GM04503 (cell line): ENCODE measurements around the gene TEX29.

Experiments
- DNase-seq: peaks from one replicate; pipeline ENCODE4 v3.0.0-alpha.2; 2012; ENCODE audit warnings: low read depth

Gene TEX29

GRCh38 chr13:111319998-111320911 lies at the start of gene TEX29:
TEX29 (plus strand) TSS chr13:111320642; CDS start chr13:111320891, 249 bp downstream.
- DNase-seq: no peak

DNA sequence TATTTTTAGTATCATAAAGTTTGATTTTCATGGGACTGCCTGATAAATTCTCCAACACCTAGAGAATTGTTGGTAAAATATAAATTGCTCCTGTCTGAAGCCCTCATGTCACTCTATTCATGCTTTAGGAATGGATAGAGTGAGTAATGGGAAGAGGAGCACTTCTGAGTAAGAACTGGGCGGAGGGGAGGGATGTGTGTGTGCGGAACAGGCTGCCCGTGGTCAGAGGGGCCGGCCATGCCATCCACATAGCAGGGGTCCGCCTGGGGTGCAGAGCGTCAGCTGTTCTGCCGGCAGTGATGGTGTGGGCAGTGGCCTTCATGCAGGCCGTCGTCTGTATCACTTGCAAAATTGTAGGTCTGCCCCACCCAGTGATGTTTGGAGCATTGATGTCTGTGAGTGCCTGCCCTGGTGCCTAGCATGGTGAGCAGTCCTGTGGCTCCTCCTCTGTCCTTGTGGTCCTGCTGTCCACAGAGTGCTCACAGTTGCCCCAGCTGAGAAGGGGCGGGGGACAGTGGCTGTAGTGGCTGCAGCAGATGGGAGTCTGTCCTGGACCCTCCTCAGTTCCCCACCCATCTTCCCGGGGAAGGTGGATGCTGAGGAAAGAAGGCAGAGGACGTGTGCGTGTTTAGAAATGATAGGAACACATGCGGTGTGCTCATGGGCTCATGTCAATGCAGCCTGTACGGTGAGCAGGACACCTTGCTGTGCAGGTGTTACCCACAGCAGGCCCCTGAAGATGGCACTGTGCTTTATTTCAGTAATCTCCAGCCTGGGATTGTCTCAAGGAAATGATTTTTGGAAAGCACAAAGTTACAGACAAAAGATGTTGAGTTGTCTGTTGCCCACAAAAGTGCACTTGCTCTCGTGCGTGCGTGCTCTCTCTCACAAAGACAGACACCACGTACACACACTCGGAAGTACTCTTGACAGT lies 49.4 kb upstream of the TEX29 start:
- DNase-seq: no peak

DNA sequence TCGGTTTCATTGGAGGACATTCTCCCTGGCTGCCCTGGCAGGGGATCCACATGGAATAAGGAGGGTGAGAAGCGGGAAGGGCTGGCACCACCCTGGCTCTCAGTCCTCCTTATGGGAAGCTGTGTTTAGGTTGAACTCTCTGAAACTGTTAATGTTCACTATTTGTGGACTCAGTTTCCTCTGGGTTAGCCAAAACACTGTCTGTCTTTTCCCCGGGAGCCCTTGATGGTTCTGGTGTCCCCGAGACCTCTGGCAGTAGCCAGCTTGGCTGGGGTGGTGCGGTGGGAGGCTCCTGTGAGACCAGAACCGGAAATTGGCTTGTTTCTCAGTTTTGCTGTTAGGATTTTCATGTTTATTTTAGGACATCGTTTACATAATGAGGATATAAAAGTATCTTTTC lies 48.3 kb upstream of the TEX29 start:
- no peak for DNase-seq

- DNase-seq: no peak
Observed at GRCh38 chr13:111275382-111275781, 45.1 kb upstream of the TEX29 start.

GRCh38 chr13:111275995-111276618 lies 44.3 kb upstream of the TEX29 start:
- no peak for DNase-seq

DNA sequence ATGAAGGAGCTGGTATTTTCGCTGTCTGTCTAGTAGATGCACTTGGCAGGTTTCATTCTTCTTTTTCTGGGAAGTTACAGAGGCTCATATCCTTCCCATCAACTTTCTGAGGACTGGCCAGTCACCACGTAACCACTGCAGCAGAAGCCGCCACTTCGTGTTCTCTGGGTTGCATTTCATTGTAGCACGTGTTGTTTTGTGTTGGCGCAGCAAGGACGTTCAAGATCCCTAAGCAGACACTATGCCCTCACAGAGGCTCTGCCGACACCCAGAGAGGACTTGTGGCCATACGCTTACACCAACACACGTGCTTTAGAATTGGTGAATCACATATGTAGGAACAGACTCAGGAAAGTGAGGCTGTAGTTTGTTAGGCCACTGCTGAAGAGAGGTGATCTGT lies 42.2 kb upstream of the TEX29 start:
- DNase-seq: no peak

DNA sequence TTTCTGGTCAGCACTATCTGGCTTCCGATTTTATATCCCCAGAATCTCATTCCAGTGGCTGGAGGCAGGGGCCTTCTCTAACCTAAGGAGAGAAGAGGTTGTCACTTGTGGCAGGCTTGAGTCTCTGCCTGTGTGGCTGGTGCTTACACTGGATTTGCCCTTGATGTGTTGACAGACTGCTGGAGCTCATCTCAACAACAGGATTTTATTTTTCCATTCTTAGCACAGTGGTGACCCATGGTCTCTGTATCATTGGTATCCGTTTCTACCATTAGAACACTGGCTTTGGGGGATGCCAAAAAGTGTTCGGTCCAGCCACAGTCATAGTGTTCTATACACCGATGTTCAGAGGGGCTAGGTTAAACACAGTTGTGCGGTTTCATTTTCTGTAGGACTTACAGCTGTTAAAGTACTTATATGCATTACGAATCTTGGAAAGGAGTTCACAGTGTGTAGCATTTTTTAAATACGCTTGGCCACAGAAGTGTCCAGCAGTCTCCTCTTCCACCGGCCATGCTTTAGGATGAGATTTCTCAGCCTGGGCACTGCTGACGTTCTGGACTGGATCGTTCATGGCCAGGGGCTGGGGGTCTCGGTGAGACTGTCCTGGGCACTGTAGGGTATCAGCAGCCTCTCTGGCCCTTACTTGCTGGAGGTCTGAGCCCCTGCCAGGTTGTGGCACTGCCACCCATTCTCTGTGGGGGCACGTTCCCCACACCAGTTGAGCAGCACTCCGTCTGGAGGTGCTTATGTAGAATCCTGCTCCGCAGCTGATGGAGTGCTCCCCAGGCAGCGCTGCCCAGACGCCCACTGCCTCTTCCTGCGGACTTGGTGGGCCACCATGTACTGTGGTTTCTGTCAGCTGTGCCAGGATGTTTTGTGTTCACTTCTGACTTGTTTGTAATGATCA lies 41.4 kb upstream of the TEX29 start:
- DNase-seq: no peak

DNA sequence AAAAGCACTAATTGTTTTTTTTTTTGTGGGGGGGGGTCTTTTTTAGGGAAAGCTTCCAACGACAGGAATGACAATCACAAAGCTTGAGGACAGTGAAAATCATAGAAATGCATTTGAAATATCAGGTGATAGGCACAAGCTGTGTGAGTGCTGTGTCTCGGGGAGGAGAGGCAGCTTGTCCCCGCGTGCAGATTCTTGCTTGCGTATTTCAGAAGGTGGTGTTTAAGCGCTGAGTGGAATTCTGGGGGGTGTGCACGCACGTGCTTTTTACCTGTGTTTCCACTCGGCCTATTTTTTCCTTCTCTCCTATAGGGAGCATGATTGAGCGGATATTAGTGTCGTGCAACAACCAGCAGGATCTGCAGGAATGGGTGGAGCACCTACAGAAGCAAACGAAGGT lies 40.2 kb upstream of the TEX29 start:
- no peak for DNase-seq

DNA sequence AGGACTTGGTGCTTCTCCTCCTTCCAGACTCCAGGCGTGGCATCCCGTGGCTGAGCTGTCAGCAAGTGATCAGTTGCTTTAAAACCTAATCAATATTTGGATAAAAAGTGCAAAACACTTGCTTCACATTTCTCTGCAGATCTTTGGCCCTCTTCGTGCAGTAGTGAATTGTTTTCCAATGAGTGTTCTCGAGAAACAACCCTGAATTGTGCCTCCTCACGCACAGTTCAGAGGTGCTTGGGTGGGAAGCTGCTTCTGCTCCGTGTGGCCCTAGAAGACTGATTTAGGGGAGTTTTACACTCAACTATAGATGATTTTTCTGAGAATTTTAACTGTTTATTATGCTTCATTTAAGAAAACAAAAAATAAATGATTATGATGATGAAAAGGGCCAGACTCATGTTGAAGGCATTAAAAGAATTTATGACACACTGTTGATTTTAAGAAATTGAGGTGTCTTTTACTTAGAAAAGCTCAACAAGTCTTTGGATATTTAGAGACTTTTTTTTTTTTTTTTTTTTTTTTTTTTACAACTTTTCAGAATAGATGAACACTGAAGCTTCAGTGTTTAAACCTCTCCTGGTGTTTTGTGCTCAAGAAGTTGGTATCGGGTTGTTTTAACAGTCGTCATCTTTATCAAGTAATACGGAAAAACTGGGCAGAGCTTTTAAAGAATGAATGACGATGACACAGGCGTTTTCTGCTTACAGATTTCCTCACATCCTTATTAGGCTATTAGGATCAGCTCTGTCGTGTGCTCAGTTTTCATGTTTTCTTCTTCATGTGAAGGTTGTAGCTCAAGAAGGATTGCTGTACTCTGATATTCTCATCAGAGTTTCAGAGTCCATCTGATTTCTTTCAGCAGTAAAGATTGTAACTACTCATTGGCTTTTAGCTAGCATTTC lies 39.5 kb upstream of the TEX29 start:
- peak; percentile 3 for DNase-seq

DNA sequence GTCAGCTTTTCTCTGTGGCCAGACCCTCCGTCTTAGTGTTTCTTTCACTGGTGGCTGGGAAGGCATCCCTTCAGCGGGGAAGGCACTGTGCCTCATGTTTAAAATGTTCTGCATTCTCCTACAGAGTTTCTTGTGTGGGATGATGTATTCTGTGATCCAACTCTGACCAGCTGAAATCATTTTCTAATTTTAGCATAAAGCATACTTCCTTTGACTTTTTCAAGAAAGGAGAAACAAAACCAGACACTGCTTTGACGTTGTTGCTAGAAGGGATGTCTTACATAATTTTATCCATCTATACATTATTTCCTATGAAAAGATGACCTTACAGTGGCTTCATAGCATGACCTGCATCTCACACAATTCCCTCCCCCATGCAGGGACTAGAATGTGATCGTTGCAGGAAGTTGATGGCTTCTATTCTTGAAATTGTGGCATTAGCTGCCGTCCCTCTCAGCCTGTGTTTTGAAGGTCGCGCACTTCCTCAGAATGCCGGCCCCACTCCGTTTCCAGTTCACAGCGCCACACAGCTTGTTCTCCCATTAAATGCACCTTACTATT lies 38.6 kb upstream of the TEX29 start:
- peak; percentile 9 for DNase-seq

DNA sequence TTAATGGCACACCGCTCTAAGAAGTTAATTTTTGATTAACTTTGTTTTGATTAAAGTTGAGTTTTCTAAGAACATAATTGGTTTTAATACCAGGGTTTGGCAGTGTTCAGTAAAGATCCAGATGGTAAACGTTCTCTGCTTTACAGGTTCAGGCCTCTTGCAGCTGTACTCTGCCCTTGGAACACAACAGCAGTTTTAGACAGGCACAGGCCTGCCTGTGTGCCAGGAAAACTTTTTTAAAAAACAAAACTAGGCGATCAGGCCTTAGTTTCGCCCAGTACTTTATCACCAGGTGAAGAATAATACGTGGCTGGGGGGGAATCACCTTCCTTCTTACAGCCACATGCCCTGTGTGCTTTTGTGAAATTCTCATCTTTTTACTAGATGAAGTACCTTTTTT lies 38.0 kb upstream of the TEX29 start:
- DNase-seq: no peak

DNA sequence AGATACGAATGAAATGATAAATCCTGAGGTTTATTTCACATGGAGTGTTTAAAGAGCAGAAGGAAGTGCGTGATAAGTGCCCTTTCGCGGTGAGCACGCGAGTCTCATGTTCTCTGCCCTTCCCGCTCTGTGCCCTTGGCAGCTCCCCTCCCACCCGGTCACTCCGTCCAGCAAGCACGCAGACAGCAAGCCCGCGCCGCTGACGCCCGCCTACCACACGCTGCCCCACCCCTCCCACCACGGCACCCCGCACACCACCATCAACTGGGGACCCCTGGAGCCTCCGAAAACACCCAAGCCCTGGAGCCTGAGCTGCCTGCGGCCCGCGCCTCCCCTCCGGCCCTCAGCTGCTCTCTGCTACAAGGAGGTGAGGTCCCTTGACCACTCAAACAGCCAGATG lies 37.4 kb upstream of the TEX29 start:
- no peak for DNase-seq

DNA sequence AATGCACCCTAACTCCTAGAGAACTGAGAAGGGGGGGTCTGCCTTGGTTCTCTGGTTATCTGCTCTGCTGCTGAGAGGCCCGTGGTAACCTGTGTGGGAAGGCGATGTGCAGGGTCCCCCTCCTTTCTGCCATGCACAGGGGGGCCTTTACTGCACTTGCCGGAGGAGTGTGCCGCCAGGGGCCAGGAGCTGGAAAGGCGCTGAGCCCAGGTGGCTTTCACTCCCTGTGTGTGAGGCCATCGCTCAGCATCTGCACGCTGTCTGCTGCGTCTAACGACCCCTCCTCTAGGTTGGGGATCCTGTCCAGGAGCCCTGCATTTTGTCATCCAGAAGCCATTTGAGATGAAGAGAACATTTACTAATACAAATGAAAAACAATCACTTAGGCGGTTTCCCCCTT lies 37.0 kb upstream of the TEX29 start:
- DNase-seq: no peak

DNA sequence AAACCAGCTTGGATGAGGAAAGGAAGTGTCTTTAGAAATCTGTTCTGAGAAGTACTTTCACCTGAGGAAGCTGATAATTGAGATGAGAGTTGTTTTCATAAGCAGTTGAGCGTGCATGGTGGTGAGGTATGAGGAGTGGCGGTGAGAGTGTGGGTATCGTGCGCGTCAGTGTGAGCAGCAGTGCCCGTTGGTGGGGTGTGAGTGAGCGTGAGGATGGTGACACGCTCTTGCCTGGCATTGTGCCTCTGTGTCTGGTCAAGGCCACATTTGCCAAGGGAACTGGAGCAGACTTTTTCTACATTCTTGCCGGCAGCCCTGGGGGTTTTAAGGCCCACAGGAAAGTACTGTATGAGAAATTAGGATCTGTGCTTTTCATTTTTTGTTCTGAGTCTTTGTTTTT lies 36.5 kb upstream of the TEX29 start:
- no peak for DNase-seq

DNA sequence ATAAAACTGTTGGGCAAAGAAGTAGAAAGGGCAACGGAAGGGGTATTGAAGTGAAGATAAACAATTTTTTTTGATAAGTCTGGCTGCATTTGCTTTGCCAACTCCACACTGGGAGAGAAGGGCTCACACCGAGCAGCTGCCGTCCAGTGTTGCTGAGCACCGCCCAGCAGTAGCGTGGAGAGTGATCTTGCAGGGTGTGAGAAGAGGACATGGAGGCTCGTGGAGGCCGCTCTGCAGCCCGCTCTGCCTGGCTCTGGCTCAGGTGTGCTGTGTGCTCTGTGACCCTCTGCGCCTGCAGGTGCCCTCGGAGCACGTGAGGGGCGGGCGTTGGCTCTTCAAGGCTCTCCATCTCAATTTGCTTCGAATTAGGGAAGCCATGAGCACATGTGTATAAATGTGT lies 35.9 kb upstream of the TEX29 start:
- DNase-seq: no peak

DNA sequence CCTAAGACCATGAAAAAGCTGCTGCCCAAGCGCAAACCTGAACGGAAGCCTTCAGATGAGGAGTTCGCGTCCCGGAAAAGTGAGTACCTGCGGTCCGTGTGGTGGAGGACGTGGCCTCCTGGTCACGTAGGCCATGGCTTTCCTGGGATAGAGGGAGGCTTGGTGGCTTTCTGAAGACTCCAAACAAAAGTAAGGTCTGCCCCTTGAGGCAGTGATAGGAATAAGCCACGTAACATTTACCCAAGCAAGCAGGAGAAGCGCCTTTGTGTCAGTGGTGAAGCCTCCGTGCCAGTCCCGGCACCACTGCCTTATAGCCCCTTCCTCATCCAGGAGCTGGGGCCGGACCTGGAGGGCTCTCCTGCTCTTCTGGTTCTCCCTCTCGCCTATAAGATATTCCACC lies 34.3 kb upstream of the TEX29 start:
- no peak for DNase-seq

GRCh38 chr13:111286749-111287148 lies 33.7 kb upstream of the TEX29 start:
- no peak for DNase-seq

DNA sequence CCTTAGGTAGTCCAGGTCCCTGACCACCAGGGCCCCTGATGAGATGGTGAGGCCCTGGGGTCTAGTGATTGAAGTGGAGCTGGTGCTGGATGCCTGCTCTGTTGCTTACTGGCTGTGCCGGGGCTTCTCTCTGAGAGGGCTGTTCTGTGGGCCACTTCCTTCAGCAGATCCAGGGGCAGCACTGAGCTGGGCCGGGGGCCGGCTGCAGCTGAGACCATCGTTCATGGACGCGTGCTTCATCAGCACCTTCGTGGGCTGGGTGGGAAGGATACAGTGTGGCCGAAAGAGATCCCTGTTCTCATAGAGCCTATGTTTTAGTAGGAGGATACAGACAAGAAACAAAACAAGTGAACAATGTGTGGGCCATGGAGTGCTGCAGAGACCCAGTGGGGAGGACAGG lies 33.2 kb upstream of the TEX29 start:
- no peak for DNase-seq

GRCh38 chr13:111288276-111288675 lies 32.2 kb upstream of the TEX29 start:
- no peak for DNase-seq

DNA sequence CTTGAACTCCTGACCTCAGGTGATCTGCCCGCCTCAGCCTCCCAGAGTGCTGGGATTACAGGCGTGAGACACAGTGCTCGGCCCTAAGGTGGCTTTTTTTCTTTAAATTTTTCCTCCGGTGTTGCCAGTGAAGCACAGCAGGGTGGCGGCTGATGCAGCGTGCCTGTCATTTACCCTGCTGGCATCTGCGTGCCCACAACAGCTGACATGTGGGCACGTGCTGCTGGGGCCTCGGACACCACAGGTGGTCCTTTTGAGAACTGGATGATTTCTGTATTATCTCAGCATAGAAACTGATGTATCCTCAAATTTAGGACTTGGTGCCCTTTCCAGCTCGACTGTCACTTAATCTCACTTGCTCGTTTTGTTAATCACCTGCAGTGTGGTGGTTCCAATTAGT lies 31.2 kb upstream of the TEX29 start:
- no peak for DNase-seq
